ENCODE measurements around the gene CD207. TPM values are rescaled to one million over a fixed set of nuclear protein-coding genes. Genes with fewer than 3 reads are reported as not detected.

CD207 gene
- total RNA-seq, 1 donor: not detected

GRCh38 chr2:70820499-70820898 is 15.1 kb downstream of the CD207 start, which contains the start of gene CLEC4F:
TSS of gene CLEC4F (minus strand) at chr2:70820599. CDS start at chr2:70820523, 76 bp downstream.
- H4K20me1 ChIP-seq (ENCODE audit: insufficient read depth, low read length): no peaks in the 10 kb centered on the region
- H2AFZ ChIP-seq (ENCODE audit: low read length): no peak within 1 kb of the TSS
- H3K9me3 ChIP-seq (ENCODE audit: low read depth, low read length): no peaks in the 10 kb centered on the region
- TF ChIP-seq CTCF (IDR thresholded peaks at IDR 0.05; ENCODE audit: extremely low read depth, low read depth, low read length): no peak
- H3K4me3 ChIP-seq (ENCODE audit: insufficient read depth, low read length): no peak within 1 kb of the TSS
- H3K27me3 ChIP-seq (ENCODE audit: insufficient read depth, low read length): peaks cover 34% of the 10 kb centered on the region
- no peaks in the 10 kb centered on the region for H3K36me3 ChIP-seq (ENCODE audit: insufficient read depth, low read length)
- no peak within 1 kb of the TSS for H3K4me2 ChIP-seq (ENCODE audit: insufficient read depth, low read length)
- DNase-seq (ENCODE audit: insufficient read length, low spot score, missing footprints): no peak
- no peak within 1 kb of the TSS for H3K27ac ChIP-seq (ENCODE audit: low read depth, low read length)
- no peaks in the 10 kb centered on the region for H3K79me2 ChIP-seq (ENCODE audit: insufficient read depth, low read length)
- no peaks in the 10 kb centered on the region for H3K4me1 ChIP-seq (ENCODE audit: insufficient read depth, low read length)

GRCh38 chr2:70817284-70817954 is 18.2 kb downstream of the CD207 start:
- H2AFZ ChIP-seq (ENCODE audit: low read length): no peak overlapping the region
- TF ChIP-seq CTCF (IDR thresholded peaks at IDR 0.05; ENCODE audit: extremely low read depth, low read depth, low read length): no peak
- H3K27me3 ChIP-seq (ENCODE audit: insufficient read depth, low read length): peaks cover 34% of the 10 kb centered on the region
- no peak overlapping the region for H3K27ac ChIP-seq (ENCODE audit: low read depth, low read length)
- H3K4me2 ChIP-seq (ENCODE audit: insufficient read depth, low read length): no peak overlapping the region
- DNase-seq (ENCODE audit: insufficient read length, low spot score, missing footprints): no peak
- H3K79me2 ChIP-seq (ENCODE audit: insufficient read depth, low read length): no peaks in the 10 kb centered on the region
- H3K9me3 ChIP-seq (ENCODE audit: low read depth, low read length): no peaks in the 10 kb centered on the region
- no peak overlapping the region for H3K4me3 ChIP-seq (ENCODE audit: insufficient read depth, low read length)
- no peaks in the 10 kb centered on the region for H4K20me1 ChIP-seq (ENCODE audit: insufficient read depth, low read length)
- no peaks in the 10 kb centered on the region for H3K4me1 ChIP-seq (ENCODE audit: insufficient read depth, low read length)
- no peaks in the 10 kb centered on the region for H3K36me3 ChIP-seq (ENCODE audit: insufficient read depth, low read length)

- no peaks in the 10 kb centered on the region for H4K20me1 ChIP-seq (ENCODE audit: insufficient read depth, low read length)
- no peaks in the 10 kb centered on the region for H3K36me3 ChIP-seq (ENCODE audit: insufficient read depth, low read length)
These were observed 18.9 kb downstream of the CD207 start for GRCh38 chr2:70816726-70817125.

More at GRCh38 chr2:70816726-70817125, 18.9 kb downstream of the CD207 start:
- DNase-seq (ENCODE audit: insufficient read length, low spot score, missing footprints): no peak
- Histone ChIP-seq H3K4me3 (ENCODE audit: insufficient read depth, low read length) (no peak overlapping the region), H3K4me1 (ENCODE audit: insufficient read depth, low read length) (no peaks in the 10 kb centered on the region), H3K79me2 (ENCODE audit: insufficient read depth, low read length) (no peaks in the 10 kb centered on the region), H3K27me3 (ENCODE audit: insufficient read depth, low read length) (peaks cover 34% of the 10 kb centered on the region), H3K27ac (ENCODE audit: low read depth, low read length) (no peak overlapping the region), H3K9me3 (ENCODE audit: low read depth, low read length) (no peaks in the 10 kb centered on the region), H2AFZ (ENCODE audit: low read length) (no peak overlapping the region), H3K4me2 (ENCODE audit: insufficient read depth, low read length) (no peak overlapping the region)
- no peak for TF ChIP-seq CTCF (IDR thresholded peaks at IDR 0.05; ENCODE audit: extremely low read depth, low read depth, low read length)

Data from osteoblast (primary cell).